Measurements from ENCODE around the gene CHRNG. TPM values are rescaled to one million over a fixed set of nuclear protein-coding genes. Genes with fewer than 3 reads are reported as not detected.
A peak's percentile ranks its signal among the peaks of the same experiment; 100 is the strongest.

The CHRNG gene
- total RNA-seq, 4 donors from 2014 or later, result 3.5 to 57.5 (median 24.6) TPM

DNA sequence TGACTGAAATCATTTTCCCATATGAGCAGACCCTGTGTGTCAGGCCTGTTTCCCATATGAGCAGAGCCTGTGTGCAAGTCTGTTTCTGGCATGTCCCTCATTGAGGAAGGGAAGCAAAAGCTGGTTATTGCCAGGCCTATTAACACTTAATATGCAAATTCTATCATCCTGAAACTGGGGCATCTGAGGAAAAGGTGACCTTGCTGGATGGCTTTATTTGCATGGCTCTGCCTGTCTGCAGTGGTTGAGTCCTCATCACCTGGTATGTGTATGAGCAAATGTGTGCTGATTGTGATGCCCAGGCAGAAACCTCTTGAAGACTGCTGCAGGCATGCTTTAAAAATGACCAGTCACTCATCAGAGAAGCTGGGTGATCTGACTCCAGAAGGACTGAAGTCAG is 42.2 kb downstream of the CHRNG start:
- in situ Hi-C loops (cut with MboI; ENCODE audit: low sequenced_read_pairs in 4 of 4) (no loop called here), intact Hi-C loops (cut with DNase I; ENCODE audit: low total_unique reads) (no loop called here)
- Histone ChIP-seq H3K27ac (no peak overlapping the region), H3K36me3 (peaks cover 0 to 33% of the 10 kb centered on the region in 2 donors), H3K9me3 (no peaks in the 10 kb centered on the region), H3K27me3 (no peaks in the 10 kb centered on the region), H3K4me3 (no peak overlapping the region), H3K4me1 (peaks cover 23 to 24% of the 10 kb centered on the region in 2 donors)
- ATAC-seq (no peak), DNase-seq (no peak)
- TF ChIP-seq, protein P1, sequence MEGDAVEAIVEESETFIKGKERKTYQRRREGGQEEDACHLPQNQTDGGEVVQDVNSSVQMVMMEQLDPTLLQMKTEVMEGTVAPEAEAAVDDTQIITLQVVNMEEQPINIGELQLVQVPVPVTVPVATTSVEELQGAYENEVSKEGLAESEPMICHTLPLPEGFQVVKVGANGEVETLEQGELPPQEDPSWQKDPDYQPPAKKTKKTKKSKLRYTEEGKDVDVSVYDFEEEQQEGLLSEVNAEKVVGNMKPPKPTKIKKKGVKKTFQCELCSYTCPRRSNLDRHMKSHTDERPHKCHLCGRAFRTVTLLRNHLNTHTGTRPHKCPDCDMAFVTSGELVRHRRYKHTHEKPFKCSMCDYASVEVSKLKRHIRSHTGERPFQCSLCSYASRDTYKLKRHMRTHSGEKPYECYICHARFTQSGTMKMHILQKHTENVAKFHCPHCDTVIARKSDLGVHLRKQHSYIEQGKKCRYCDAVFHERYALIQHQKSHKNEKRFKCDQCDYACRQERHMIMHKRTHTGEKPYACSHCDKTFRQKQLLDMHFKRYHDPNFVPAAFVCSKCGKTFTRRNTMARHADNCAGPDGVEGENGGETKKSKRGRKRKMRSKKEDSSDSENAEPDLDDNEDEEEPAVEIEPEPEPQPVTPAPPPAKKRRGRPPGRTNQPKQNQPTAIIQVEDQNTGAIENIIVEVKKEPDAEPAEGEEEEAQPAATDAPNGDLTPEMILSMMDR (IDR thresholded peaks at IDR 0.05 in 4 of 5, conservative IDR thresholded peaks at IDR 0.05 in 1 of 5), result no peak
- no peak for TF ChIP-seq POLR2A (IDR thresholded peaks at IDR 0.05)

DNA sequence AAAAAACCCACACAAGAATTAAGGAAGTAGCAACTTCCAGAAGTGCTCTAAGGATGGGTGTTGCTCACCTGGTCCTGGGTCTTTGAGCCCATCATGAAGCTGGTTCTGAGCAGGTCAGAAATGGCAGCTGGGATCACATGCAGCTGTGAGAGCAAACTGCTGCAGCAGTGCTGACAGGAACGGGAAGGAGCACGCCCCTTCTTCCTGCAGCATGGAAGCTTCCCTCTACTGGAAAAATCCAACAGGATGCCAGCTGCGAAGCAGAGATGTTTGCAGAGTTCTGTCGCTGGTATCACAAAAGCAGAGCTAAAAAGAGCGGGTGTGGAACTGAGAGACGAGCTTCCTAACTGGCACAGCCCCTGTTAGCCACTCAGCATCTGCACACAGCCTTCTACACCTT is 44.7 kb downstream of the CHRNG start:
- no peak for TF ChIP-seq POLR2A (IDR thresholded peaks at IDR 0.05)
- TF ChIP-seq, protein P1 (IDR thresholded peaks at IDR 0.05 in 4 of 5, conservative IDR thresholded peaks at IDR 0.05 in 1 of 5), result no peak
- no peaks in the 10 kb centered on the region for H3K27me3 ChIP-seq
- no peak for DNase-seq
- no peak for ATAC-seq
- H3K4me3 ChIP-seq, result no peak overlapping the region
- peaks cover 0 to 33% of the 10 kb centered on the region in 2 donors for H3K36me3 ChIP-seq
- intact Hi-C loops (cut with DNase I; ENCODE audit: low total_unique reads), result no loop called here
- in situ Hi-C loops (cut with MboI; ENCODE audit: low sequenced_read_pairs in 4 of 4), result no loop called here
- H3K9me3 ChIP-seq, result no peaks in the 10 kb centered on the region
- H3K27ac ChIP-seq, result no peak overlapping the region
- peaks cover 9 to 13% of the 10 kb centered on the region in 2 donors for H3K4me1 ChIP-seq

DNA sequence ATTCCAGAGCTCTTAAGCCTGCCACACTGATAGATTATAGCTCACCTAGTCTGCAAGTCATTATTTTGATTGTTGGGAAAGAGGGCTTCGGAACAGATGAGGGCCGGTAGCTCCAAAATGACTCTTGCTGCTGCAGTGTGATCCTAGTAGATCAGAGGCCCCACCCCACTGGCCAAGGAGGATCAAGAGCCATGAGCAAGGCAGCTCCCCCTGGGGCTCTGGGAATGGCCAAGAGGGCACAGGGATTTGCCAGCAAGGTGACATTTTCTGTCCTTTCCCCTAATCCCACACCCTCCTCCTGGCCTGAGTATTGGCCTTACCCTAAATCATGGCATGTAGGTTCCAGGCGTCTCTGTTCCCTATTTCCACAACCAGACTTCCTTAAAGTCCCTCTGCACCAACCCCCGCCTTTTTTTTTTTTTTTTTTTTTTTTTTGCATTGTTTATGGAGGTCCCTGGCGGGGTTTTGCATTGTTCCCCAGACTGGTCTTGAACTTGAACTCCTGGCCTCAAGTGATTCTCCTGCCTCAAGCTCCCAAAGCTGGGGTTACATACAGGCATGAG is 47.5 kb downstream of the CHRNG start:
- DNase-seq, result no peak
- Histone ChIP-seq H3K27ac (peak overlapping the region in 2 of 4 donors; percentile 77 to 82), H3K27me3 (no peaks in the 10 kb centered on the region), H3K36me3 (peaks cover 0 to 15% of the 10 kb centered on the region in 2 donors), H3K4me3 (no peak overlapping the region), H3K4me1 (peaks cover 14 to 24% of the 10 kb centered on the region in 2 donors), H3K9me3 (no peaks in the 10 kb centered on the region)
- in situ Hi-C loops (cut with MboI; ENCODE audit: low sequenced_read_pairs in 4 of 4), result no loop called here
- ATAC-seq, result no peak
- intact Hi-C loops (cut with DNase I; ENCODE audit: low total_unique reads), result no loop called here
- TF ChIP-seq, protein P1 (IDR thresholded peaks at IDR 0.05 in 4 of 5, conservative IDR thresholded peaks at IDR 0.05 in 1 of 5), result no peak
- no peak for TF ChIP-seq POLR2A (IDR thresholded peaks at IDR 0.05)

DNA sequence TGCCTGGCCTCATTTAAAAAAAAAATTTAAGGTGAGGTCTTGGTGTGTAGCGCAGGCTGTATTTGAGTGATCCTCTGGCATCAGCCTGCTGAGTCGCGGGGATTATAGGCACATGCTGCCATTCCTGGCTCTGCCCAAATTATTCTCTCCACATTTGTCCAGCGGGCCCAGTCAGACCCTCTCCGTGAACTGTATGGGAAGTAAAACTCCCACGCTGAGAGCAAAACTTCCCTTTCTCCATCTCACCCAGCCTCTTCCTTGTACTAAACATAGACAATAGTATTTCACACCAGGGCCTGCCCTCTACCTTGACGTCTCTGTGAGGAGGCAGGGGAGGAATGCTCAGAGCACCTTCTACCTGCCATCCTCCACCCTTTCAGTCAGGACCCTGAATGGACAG is 48.0 kb downstream of the CHRNG start:
- ATAC-seq (no peak), DNase-seq (no peak)
- Histone ChIP-seq H3K4me3 (no peak overlapping the region), H3K4me1 (peaks cover 19 to 29% of the 10 kb centered on the region in 2 donors), H3K27me3 (no peaks in the 10 kb centered on the region), H3K9me3 (no peaks in the 10 kb centered on the region), H3K36me3 (peaks cover 0 to 10% of the 10 kb centered on the region in 2 donors), H3K27ac (peak overlapping the region in 3 of 4 donors; percentile 62 to 82 (median 77))
- intact Hi-C loops (cut with DNase I; ENCODE audit: low total_unique reads) (no loop called here), in situ Hi-C loops (cut with MboI; ENCODE audit: low sequenced_read_pairs in 4 of 4) (no loop called here)
- no peak for TF ChIP-seq POLR2A (IDR thresholded peaks at IDR 0.05)
- TF ChIP-seq, protein P1 (IDR thresholded peaks at IDR 0.05 in 4 of 5, conservative IDR thresholded peaks at IDR 0.05 in 1 of 5), result no peak

Measured in gastrocnemius medialis (tissue), 4 donors.